OCI-LY7 (cell line): Measurements from ENCODE around the gene SEC22C. TPM values are rescaled to one million over a fixed set of nuclear protein-coding genes. Genes with fewer than 3 reads are reported as not detected.
A peak's percentile ranks its signal among the peaks of the same experiment; 100 is the strongest.
"Not testable (repeated sequence)": the region's sequence is repeated elsewhere in the genome, so short reads cannot be mapped to it uniquely, and the experiment has no call there.

ENCODE experiments used
- BruUV-seq: library from RNA; stranded (reverse); fragments of 400-500 nt; replicated peaks from 2 replicates; lab custom pipeline; 2021; lab: Mats Ljungman, UMichigan
- CTCF ChIA-PET: fragments of 300-600 bp; sonication (Branson Sonifier 250); formaldehyde crosslinking; loops from one replicate; lab custom pipeline; 2022; ENCODE audit warnings: antibody characterized with exemption; ENCODE audit not compliant: unreplicated experiment; lab: Charles Lee
- POLR2A ChIA-PET: fragments of 300-600 bp; sonication (Branson Sonifier 250); formaldehyde crosslinking; loops from one replicate; lab custom pipeline; 2022; ENCODE audit warnings: antibody characterized with exemption; lab: Charles Lee
- DNase-seq: peaks from one replicate; pipeline ENCODE4 v3.0.0-alpha.2; 2015; ENCODE audit warnings: low spot score
- H2AFZ ChIP-seq: fragments of 200-600 bp; sonication (generic), shearing (Covaris generic); 2 replicates; pipeline ENCODE4 v1.6.1; 2014; ENCODE audit warnings: mild to moderate bottlenecking, antibody characterized with exemption, low read length, moderate library complexity
- H3K27ac ChIP-seq: fragments of 200-600 bp; sonication (generic); 2 replicates; pipeline ENCODE4 v1.5.1; 2014; ENCODE audit warnings: mixed run types, low read depth, mild to moderate bottlenecking, moderate library complexity, low read length, inconsistent platforms; ENCODE audit not compliant: poor library complexity, severe bottlenecking
- H3K36me3 ChIP-seq: fragments of 200-600 bp; sonication (generic); 2 replicates; pipeline ENCODE4 v1.6.1; 2014; ENCODE audit warnings: mild to moderate bottlenecking, antibody characterized with exemption, low read length, moderate library complexity, mixed read lengths; ENCODE audit not compliant: insufficient read depth
- H3K4me1 ChIP-seq: fragments of 200-600 bp; sonication (generic); 2 replicates; pipeline ENCODE4 v1.5.1; 2014; ENCODE audit warnings: mild to moderate bottlenecking, low read length; ENCODE audit not compliant: insufficient read depth, poor library complexity, severe bottlenecking
- H3K4me2 ChIP-seq: fragments of 200-600 bp; sonication (generic); 2 replicates; pipeline ENCODE4 v1.6.1; 2014; ENCODE audit warnings: mild to moderate bottlenecking, low read length
- H3K4me3 ChIP-seq: fragments of 200-600 bp; sonication (generic); 2 replicates; pipeline ENCODE4 v1.5.1; 2014; ENCODE audit warnings: mild to moderate bottlenecking, low read depth, low read length; ENCODE audit not compliant: poor library complexity, severe bottlenecking
- H3K79me2 ChIP-seq: fragments of 200-600 bp; sonication (generic); 2 replicates; pipeline ENCODE4 v1.6.1; 2016; ENCODE audit warnings: low read depth, mild to moderate bottlenecking, low read length, moderate library complexity, mixed read lengths; ENCODE audit not compliant: insufficient read depth
- H3K9me2 ChIP-seq: fragments of 200-600 bp; sonication (generic); 2 replicates; pipeline ENCODE4 v1.6.1; 2016; ENCODE audit warnings: mild to moderate bottlenecking, low read length, mixed read lengths; ENCODE audit not compliant: insufficient read depth
- H3K9me3 ChIP-seq: fragments of 200-600 bp; sonication (generic); 2 replicates; pipeline ENCODE4 v1.6.1; 2014; ENCODE audit warnings: mild to moderate bottlenecking, mixed run types, low read length, mixed read lengths
- H4K20me1 ChIP-seq: fragments of 200-600 bp; sonication (generic); 2 replicates; pipeline ENCODE4 v1.6.1; 2014; ENCODE audit warnings: mild to moderate bottlenecking, antibody characterized with exemption, low read length, moderate library complexity, mixed read lengths; ENCODE audit not compliant: insufficient read depth
- EZH2phosphoT487 ChIP-seq: fragments of 200-600 bp; sonication (generic); IDR thresholded peaks from 2 replicates; pipeline ENCODE4 v1.6.1; 2018; ENCODE audit warnings: low read depth, borderline replicate concordance, mild to moderate bottlenecking, mixed run types, antibody characterized with exemption, low read length, moderate library complexity, mixed read lengths
- intact Hi-C: fragments of 100-400 bp; cut with micrococcal nuclease; formaldehyde crosslinking; loops from one replicate; pipeline ENCODE4 v1.10.0; 2022; ENCODE audit not compliant: unreplicated experiment
- total RNA-seq, 2 experiments: library from RNA; depleted of rRNA in 1 of 2; stranded (reverse); fragments of >200 nt in 1 of 2; shearing (Covaris generic) in 1 of 2; gene quantifications; 2 replicates each; pipeline ENCODE4 v1.2.3, GENCODE V29; 2014 to 2022
- TF ChIP-seq, protein P1 (sequence below): fragments of 200-600 bp; sonication (generic); conservative IDR thresholded peaks from 2 replicates; pipeline ENCODE4 v1.5.1; 2014; ENCODE audit warnings: mild to moderate bottlenecking, antibody characterized with exemption, low read length, moderate library complexity, mixed read lengths

The SEC22C gene
- total RNA-seq, 2 experiments from 2014 or later: 33.0 to 36.2 TPM

DNA sequence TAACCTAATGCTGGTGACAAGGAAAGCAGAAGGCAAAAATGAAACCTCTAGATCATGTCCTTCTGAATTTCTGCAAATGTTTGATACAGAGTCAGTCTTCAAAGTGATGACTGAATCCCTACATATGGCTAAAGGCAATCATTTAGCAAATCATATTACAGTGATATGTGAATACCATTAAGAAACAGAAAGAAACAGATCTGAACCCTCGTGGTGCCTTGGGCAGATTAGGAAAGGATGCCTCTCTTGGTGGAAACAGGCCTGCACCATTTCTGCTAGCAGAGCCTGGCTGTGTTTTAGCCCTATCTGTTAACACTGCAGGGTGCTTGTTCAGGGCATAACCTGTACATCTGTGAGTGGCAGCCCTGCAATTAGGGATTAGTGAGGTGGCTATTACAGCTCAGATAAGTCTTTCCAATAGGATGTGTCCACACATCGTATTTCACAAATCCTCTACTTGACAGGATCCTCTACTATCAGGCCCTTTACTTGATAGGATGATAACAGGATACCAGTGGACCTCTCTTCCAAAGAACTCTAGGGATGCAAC is 12.1 kb downstream of the SEC22C start:
- Histone ChIP-seq H3K4me3 (no peak overlapping the region), H3K9me3 (peaks cover 11% of the 10 kb centered on the region), H3K36me3 (peaks cover 76% of the 10 kb centered on the region), H3K9me2 (no peaks in the 10 kb centered on the region), H4K20me1 (no peaks in the 10 kb centered on the region), H2AFZ (no peak overlapping the region), H3K4me2 (no peak overlapping the region), H3K79me2 (peaks cover 9% of the 10 kb centered on the region; the same call in 1 of the 2 replicates), H3K4me1 (no peaks in the 10 kb centered on the region), H3K27ac (no peak overlapping the region)
- intact Hi-C loops: no loop called here
- ChIA-PET CTCF (no interaction called here), POLR2A (no interaction called here)
- no TSS peak for BruUV-seq
- no peak for DNase-seq
- TF ChIP-seq EZH2phosphoT487: no peak

DNA sequence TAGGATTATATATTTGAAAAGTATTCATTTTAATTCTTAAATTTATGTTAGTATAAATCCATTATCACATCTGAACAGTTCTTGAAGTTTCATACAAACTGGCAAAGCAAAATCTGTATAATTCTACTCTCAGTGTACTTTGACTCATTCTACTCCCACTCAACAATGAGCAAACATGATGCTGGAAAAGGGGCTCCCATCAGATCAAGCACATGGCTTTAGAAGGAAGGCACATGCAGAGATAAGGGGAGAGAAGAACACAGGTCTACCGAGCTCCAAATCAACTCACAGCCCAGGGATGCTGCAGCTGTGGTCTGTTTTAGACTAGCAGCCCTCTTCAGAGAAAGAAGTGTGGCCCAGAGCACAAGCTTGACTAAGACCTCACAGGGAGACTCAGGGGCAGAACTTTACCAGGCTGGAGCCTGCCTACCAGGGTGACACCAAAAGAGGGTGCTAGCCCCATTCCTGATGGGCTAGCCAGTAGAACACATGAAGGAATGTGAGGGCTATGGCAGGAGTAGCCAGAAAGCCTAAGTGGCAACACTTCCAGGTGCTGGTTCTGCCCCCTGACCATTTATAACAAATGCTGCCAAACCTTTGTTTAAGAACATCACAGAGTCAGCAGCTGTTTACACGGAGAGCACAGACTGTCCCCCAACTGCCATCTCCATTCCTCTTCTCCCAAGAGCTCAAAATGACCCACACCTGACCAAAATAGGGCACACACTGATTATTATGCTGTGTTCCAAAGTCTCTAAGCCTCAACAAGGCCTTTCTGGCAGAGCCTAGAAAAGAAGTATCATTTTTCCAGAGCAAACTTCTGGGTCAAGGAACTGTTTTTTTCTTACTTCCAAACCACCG is 19.5 kb downstream of the SEC22C start:
- ChIA-PET CTCF (no interaction called here), POLR2A (interaction anchor here (0.7 kb wide), 1 partner anchor 285 kb away, joined by 4 read pairs; no protein-coding TSS in a partner anchor)
- BruUV-seq: no TSS peak
- no peaks in the 10 kb centered on the region for H3K9me3 ChIP-seq
- H3K4me3 ChIP-seq: no peak overlapping the region
- H2AFZ ChIP-seq: no peak overlapping the region
- peaks cover 90% of the 10 kb centered on the region for H3K36me3 ChIP-seq
- H3K27ac ChIP-seq: no peak overlapping the region
- no peaks in the 10 kb centered on the region for H3K4me1 ChIP-seq
- intact Hi-C loops: no loop called here
- DNase-seq: no peak
- H3K4me2 ChIP-seq: no peak overlapping the region
- no peaks in the 10 kb centered on the region for H3K79me2 ChIP-seq
- no peak for TF ChIP-seq EZH2phosphoT487
- TF ChIP-seq, protein P1, sequence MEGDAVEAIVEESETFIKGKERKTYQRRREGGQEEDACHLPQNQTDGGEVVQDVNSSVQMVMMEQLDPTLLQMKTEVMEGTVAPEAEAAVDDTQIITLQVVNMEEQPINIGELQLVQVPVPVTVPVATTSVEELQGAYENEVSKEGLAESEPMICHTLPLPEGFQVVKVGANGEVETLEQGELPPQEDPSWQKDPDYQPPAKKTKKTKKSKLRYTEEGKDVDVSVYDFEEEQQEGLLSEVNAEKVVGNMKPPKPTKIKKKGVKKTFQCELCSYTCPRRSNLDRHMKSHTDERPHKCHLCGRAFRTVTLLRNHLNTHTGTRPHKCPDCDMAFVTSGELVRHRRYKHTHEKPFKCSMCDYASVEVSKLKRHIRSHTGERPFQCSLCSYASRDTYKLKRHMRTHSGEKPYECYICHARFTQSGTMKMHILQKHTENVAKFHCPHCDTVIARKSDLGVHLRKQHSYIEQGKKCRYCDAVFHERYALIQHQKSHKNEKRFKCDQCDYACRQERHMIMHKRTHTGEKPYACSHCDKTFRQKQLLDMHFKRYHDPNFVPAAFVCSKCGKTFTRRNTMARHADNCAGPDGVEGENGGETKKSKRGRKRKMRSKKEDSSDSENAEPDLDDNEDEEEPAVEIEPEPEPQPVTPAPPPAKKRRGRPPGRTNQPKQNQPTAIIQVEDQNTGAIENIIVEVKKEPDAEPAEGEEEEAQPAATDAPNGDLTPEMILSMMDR: no peak
- H4K20me1 ChIP-seq: no peaks in the 10 kb centered on the region
- H3K9me2 ChIP-seq: no peaks in the 10 kb centered on the region

DNA sequence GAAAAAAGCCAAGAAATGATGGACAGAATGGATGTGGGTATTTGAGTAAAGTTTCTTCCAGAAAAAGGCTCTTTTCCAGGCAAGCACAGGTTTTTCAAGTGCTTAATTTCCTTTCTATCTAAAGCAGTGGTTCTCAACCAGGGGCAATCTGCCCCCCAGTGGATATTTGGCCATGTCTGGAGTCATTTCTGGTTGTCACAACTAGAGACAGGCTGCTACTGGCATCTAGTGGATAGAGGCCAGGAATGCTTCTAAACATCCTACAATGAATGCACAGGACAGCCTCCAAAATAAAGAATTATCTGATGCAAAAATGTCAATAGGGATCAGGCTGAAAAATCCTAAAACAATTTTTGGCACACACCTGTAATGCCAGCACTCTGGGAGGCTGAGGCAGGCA is 23.9 kb downstream of the SEC22C start:
- CTCF ChIA-PET: no interaction called here
- Histone ChIP-seq H3K9me3 (no peaks in the 10 kb centered on the region), H3K36me3 (peaks cover 88% of the 10 kb centered on the region), H3K4me3 (no peak overlapping the region), H3K9me2 (no peaks in the 10 kb centered on the region), H3K79me2 (no peaks in the 10 kb centered on the region), H3K4me1 (peaks cover 7% of the 10 kb centered on the region), H3K27ac (no peak overlapping the region), H4K20me1 (no peaks in the 10 kb centered on the region), H2AFZ (no peak overlapping the region), H3K4me2 (no peak overlapping the region)
- intact Hi-C loops: no loop called here
- TF ChIP-seq, protein P1: peak; percentile 70
- no peak for TF ChIP-seq EZH2phosphoT487
- peak; percentile 34 for DNase-seq
- BruUV-seq: no TSS peak
- POLR2A ChIA-PET: no interaction called here

DNA sequence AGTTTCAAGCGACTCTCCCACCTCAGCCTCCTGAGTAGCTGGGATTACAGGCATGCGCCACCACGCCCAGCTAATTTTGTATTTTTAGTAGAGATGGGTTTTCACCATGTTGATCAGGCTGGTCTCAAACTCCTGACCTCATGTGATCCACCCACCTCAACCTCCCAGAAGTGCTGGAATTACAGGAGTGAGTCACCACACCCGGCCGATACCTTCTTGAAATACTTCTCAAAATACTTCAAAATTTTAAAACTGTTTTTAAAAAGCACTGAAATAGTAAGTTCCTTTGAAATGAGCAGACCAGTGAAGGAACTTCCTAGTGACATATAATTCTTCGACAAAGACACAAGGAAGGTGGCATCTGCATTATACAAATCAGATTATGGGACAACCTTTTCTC is 24.9 kb downstream of the SEC22C start:
- BruUV-seq, intact Hi-C loops: not testable (repeated sequence)

More for the DNA sequence above, 24.9 kb downstream of the SEC22C start:
- H3K36me3 ChIP-seq: peaks cover 90% of the 10 kb centered on the region
- H3K4me2 ChIP-seq, CTCF ChIA-PET, H3K4me1 ChIP-seq, H2AFZ ChIP-seq, DNase-seq, H3K4me3 ChIP-seq, H4K20me1 ChIP-seq, POLR2A ChIA-PET, H3K9me2 ChIP-seq, H3K79me2 ChIP-seq, H3K9me3 ChIP-seq, H3K27ac ChIP-seq: not testable (repeated sequence)
